Adrenal gland (tissue), 19 donors: ENCODE data around the gene CDH10. TPM values are rescaled to one million over a fixed set of nuclear protein-coding genes. Genes with fewer than 3 reads are reported as not detected.

ENCODE experiments used
- DNase-seq, 7 donors: peaks; one replicate each; pipeline ENCODE4 v3.0.0-alpha.2; 2019 to 2020
- H3K27ac ChIP-seq, 5 donors: fragments of 200-600 bp; sonication (generic) in 4 of 5; 1 replicate in 3 of 5; 2 replicates in 2 of 5; pipeline versions ENCODE4 v1.5.1 to v1.8.0; 2016 to 2020; ENCODE audit warnings: mild to moderate bottlenecking in 1 of 5
- H3K27me3 ChIP-seq: fragments of 200-600 bp; 2 replicates; pipeline ENCODE4 v1.8.0; 2021
- H3K36me3 ChIP-seq, 2 donors: fragments of 200-600 bp; replicated peaks in 1 of 2; 1 replicate in 1 of 2; 2 replicates in 1 of 2; pipeline versions ENCODE4 v1.5.1 to v1.8.0; 2018 to 2022
- H3K4me1 ChIP-seq, 2 donors: fragments of 200-600 bp; replicated peaks in 1 of 2; 1 replicate in 1 of 2; 2 replicates in 1 of 2; pipeline versions ENCODE4 v1.5.1 to v1.8.0; 2018 to 2021
- H3K4me3 ChIP-seq, 4 donors: fragments of 200-600 bp; sonication (generic) in 3 of 4; one replicate each; pipeline ENCODE4 v1.5.1; 2016 to 2018
- H3K9me3 ChIP-seq, 3 donors: fragments of 200-600 bp; sonication (generic) in 1 of 3; replicated peaks in 1 of 3; 1 replicate in 2 of 3; 2 replicates in 1 of 3; pipeline versions ENCODE4 v1.5.1 to v1.8.0; 2016 to 2021
- POLR2A ChIP-seq, 2 donors: fragments of 450-650 bp; IDR thresholded peaks; one replicate each; pipeline ENCODE4 v1.6.1; 2017; ENCODE audit warnings: antibody characterized with exemption in 2 of 2, mild to moderate bottlenecking in 2 of 2, moderate library complexity in 1 of 2
- WGBS, 4 donors: extraction: QIAGEN DNeasy Blood & Tissue Kit in 2 of 4; methylation state at CpG; one replicate each; pipeline versions ENCODE4 v1.1.5 to v1.1.7; 2013 to 2017; 5-methylcytosine and 5-hydroxymethylcytosine counted together
- intact Hi-C, 2 donors: fragments of 100-400 bp; cut with DNase I; formaldehyde crosslinking; loops; one replicate each; pipeline versions ENCODE4 v1.14.1 to v1.15.0; 2022 to 2023
- long read RNA-seq, 10 donors: library from polyadenylated mRNA in 3 of 10; unstranded in 2 of 10; stranded (forward) in 1 of 10; transcript quantifications; one replicate each; pipeline ENCODE4 v2.0.0 and lab custom pipeline, GENCODE V29; 2021 to 2026
- polyA plus RNA-seq, 3 donors: library from polyadenylated mRNA; stranded (reverse); fragments of 200-250 nt in 2 of 3; fragments of 350-450 nt in 1 of 3; fragmentation: Illumina TruSeq in 1 of 3; extraction: RNeasy Lipid Tissue Mini Kit (QIAGEN cat#74804) in 1 of 3; gene quantifications; one replicate each; pipeline ENCODE4 v1.2.3, GENCODE V29; 2013 to 2014
- total RNA-seq, 9 donors: library from RNA; depleted of rRNA in 4 of 9; stranded (reverse); fragments of >200 nt in 4 of 9; fragments of 120-200 nt in 1 of 9; fragmentation: NEBNext Ultra II Directional in 1 of 9; extraction: Animal tissue kit (Norgen Biotek cat#: 25700) in 1 of 9; gene quantifications; one replicate each; pipeline versions ENCODE4 v1.1.0 to v1.2.4, GENCODE V29; 2013 to 2023
- TF ChIP-seq, protein P1 (sequence below), 6 experiments: fragments of 450-650 bp in 4 of 6; fragments of 200-600 bp in 2 of 6; sonication (generic) in 1 of 6; IDR thresholded peaks; 1 replicate in 5 of 6; 2 replicates in 1 of 6; pipeline versions ENCODE4 v1.5.1 to v1.8.0; 2016 to 2021; ENCODE audit warnings: antibody characterized with exemption in 6 of 6, mild to moderate bottlenecking in 2 of 6, moderate library complexity in 1 of 6
- donor health status: healthy with polysubstance abuse.
- donor health status: Bipolar disorder and iron deficiency.
- donor health status: DM: yes; HTN: yes; CAD: no.
- donor health status: DM: no; HTN: no; CAD: no.
- donor health status: DM: no; HTN: no; CAD: no.
- donor health status: DM: yes; HTN: yes; CAD: no.

The CDH10 gene
- total RNA-seq (1 to 10 TPM in 3 of 9 donors, under 1 TPM in 4, not detected in 2; 0.15 to 4.4 (median 0.96) TPM), polyA plus RNA-seq (1 to 10 TPM in 2 of 3 donors, under 1 TPM in 1; 0.54 to 2.8 (median 1.6) TPM)
- long read RNA-seq, donor 1, result 0 reads
- long read RNA-seq, donor 2, result 0 reads
- long read RNA-seq, donor 3, result 0 reads
- long read RNA-seq, donor 4, result 0 reads
- long read RNA-seq, donor 5, result 0 reads
- long read RNA-seq, donor 6, result 0 reads
- long read RNA-seq, donor 7, result 0 reads
- long read RNA-seq, donor 8, partial matches to known transcripts, result 0 of 1 reads
- long read RNA-seq, donor 8, other reads (novel, unspliced or antisense), result 0 of 1 reads
- long read RNA-seq, donor 9, result 0 reads
- long read RNA-seq, donor 10, result 0 reads

DNA sequence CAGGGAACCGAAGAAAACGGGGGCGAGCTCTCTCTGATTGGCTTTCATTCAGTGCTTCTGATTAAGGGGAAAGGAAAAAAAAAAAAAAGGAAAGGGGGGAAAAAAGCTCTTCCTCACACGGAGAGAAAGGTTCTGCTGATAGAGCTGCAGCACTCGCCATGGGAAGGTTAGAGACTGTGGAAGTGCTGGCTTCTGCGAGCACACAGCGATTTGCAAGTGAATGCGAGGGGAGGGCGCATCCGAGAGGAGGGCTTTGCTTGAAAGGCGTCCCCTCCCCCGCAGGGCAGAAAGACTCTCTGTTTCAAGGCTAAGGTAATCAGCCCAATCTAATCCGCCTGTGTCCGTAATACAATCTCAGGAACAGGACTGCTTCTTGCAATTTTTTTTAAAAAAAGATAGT lies at the start of gene CDH10:
CDH10 (minus strand) TSS at position 218 of the 400 bp plus-strand sequence. CDS start 51,488 bp downstream, outside the sequence.
- Histone ChIP-seq H3K36me3 (no peaks in the 10 kb centered on the region), H3K27ac (no peak within 1 kb of the TSS), H3K27me3 (peaks cover 13% of the 10 kb centered on the region), H3K9me3 (no peaks in the 10 kb centered on the region), H3K4me1 (no peaks in the 10 kb centered on the region), H3K4me3 (peak within 1 kb of the TSS in 1 of 4 donors; percentile 13)
- WGBS, 4 donors, result 1 to 2% (median 1%) methylated on average over 14 of the region's 14 CpGs
- TF ChIP-seq, protein P1, sequence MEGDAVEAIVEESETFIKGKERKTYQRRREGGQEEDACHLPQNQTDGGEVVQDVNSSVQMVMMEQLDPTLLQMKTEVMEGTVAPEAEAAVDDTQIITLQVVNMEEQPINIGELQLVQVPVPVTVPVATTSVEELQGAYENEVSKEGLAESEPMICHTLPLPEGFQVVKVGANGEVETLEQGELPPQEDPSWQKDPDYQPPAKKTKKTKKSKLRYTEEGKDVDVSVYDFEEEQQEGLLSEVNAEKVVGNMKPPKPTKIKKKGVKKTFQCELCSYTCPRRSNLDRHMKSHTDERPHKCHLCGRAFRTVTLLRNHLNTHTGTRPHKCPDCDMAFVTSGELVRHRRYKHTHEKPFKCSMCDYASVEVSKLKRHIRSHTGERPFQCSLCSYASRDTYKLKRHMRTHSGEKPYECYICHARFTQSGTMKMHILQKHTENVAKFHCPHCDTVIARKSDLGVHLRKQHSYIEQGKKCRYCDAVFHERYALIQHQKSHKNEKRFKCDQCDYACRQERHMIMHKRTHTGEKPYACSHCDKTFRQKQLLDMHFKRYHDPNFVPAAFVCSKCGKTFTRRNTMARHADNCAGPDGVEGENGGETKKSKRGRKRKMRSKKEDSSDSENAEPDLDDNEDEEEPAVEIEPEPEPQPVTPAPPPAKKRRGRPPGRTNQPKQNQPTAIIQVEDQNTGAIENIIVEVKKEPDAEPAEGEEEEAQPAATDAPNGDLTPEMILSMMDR (IDR thresholded peaks at IDR 0.05), result no peak
- no peak for TF ChIP-seq POLR2A (IDR thresholded peaks at IDR 0.05)
- peak in 4 of 7 donors; percentile 11 to 60 (median 23) for DNase-seq
- intact Hi-C loops, result no loop called here

- H3K27me3 ChIP-seq, result no peaks in the 10 kb centered on the region
- intact Hi-C loops, result no loop called here
Measured at GRCh38 chr5:24693609-24694008, 48.8 kb upstream of the CDH10 start.

GRCh38 chr5:24691074-24691473 lies 46.3 kb upstream of the CDH10 start:
- TF ChIP-seq, protein P1 (IDR thresholded peaks at IDR 0.05), result no peak
- TF ChIP-seq POLR2A (IDR thresholded peaks at IDR 0.05), result no peak
- intact Hi-C loops, result no loop called here
- 78 to 86% (median 81%) methylated on average over 4 of the region's 4 CpGs for WGBS, 4 donors
- no peaks in the 10 kb centered on the region for H3K27me3 ChIP-seq
- H3K4me1 ChIP-seq, result no peaks in the 10 kb centered on the region
- no peak for DNase-seq
- H3K36me3 ChIP-seq, result no peaks in the 10 kb centered on the region
- H3K4me3 ChIP-seq, result no peak overlapping the region
- no peak overlapping the region for H3K27ac ChIP-seq
- H3K9me3 ChIP-seq, result no peaks in the 10 kb centered on the region

More at GRCh38 chr5:24693609-24694008, 48.8 kb upstream of the CDH10 start:
- Histone ChIP-seq H3K9me3 (no peaks in the 10 kb centered on the region), H3K36me3 (no peaks in the 10 kb centered on the region), H3K4me3 (no peak overlapping the region), H3K27ac (no peak overlapping the region), H3K4me1 (no peaks in the 10 kb centered on the region)
- TF ChIP-seq, protein P1 (IDR thresholded peaks at IDR 0.05), result no peak
- no peak for TF ChIP-seq POLR2A (IDR thresholded peaks at IDR 0.05)
- DNase-seq, result no peak

DNA sequence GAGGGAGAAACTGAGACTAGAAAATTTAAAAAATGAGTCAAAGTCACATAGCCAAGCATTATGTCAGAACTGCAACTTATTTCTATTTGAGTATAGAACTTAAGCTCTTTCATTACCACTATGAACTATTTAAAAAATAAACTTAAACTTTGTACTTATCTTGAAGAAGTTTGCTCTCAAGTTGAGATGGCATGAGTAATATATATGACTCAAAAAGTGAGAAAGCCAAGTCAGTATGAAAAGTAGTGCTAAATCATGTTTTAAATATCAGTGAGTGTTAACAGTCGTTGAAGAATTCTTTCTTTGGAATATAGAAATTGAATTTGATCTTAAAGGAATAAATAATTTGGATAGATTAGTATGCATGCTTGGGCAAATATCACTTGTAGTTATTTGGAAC lies 36.3 kb upstream of the CDH10 start:
- H3K4me1 ChIP-seq, result no peaks in the 10 kb centered on the region
- H3K27ac ChIP-seq, result no peak overlapping the region
- intact Hi-C loops, result no loop called here
- no peak for DNase-seq
- H3K9me3 ChIP-seq, result no peaks in the 10 kb centered on the region
- H3K4me3 ChIP-seq, result no peak overlapping the region
- no peaks in the 10 kb centered on the region for H3K27me3 ChIP-seq
- no peaks in the 10 kb centered on the region for H3K36me3 ChIP-seq
- WGBS, 4 donors, result 52 to 64% (median 54%) methylated on average over 1 of the region's 1 CpG
- no peak for TF ChIP-seq POLR2A (IDR thresholded peaks at IDR 0.05)
- TF ChIP-seq, protein P1 (IDR thresholded peaks at IDR 0.05), result no peak
